ENCODE data around the gene CCL2.

Gene CCL2

DNA sequence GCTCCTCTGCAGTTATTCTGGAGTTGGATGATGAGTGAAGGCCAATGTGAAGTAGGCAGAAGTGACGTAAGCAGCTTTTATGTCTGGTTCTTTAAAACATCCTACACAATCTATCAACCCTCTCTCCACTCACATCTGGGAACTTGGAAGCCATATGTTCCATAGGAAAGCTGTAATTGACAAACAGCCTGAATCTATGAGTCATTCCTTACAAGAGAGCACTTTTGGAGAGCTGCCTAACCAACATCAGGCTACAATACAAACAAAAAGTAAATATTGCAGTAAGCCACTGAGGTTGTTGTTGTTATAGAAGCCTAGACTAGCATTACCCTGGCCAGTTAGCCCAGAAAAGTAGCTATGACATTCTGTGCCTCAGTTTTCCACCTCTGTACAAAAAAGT is 20.8 kb downstream of the CCL2 start:
- peak; percentile 1 for DNase-seq

GRCh38 chr17:34276826-34277225 is 21.7 kb downstream of the CCL2 start:
- DNase-seq: no peak

GRCh38 chr17:34283571-34283970 is 28.5 kb downstream of the CCL2 start:
- no peak for DNase-seq

GRCh38 chr17:34285286-34285792 is 30.3 kb downstream of the CCL2 start, which contains the start of gene CCL11:
Gene CCL11 (plus strand): TSS chr17:34285742. CDS start chr17:34285809, 67 bp downstream.
- no peak for DNase-seq

GRCh38 chr17:34287875-34288274 is 32.8 kb downstream of the CCL2 start:
- no peak for DNase-seq

DNA sequence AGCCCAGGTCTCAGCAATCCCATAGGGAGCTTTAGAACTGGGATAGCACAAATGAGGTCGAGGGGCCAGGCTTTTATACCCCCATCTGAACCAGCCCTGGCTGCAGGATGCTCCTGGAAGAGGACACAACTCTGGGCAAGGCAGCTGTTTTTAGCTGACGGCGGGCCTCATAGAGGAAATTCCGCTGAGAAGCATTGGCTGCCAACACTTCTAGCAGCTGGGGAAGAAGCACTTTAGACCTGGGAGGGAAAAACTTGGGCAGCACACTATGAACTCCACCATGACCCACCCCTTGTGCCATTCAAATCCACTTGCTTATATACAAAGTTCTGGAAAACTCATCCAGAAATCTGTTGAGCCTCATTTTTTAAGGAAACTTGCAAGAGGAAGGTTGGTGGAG is 35.5 kb downstream of the CCL2 start:
- DNase-seq: no peak

- DNase-seq: no peak
These were observed 36.8 kb downstream of the CCL2 start for GRCh38 chr17:34291721-34292348.

- DNase-seq: no peak
These were observed 43.9 kb downstream of the CCL2 start for GRCh38 chr17:34299027-34299426.

DNA sequence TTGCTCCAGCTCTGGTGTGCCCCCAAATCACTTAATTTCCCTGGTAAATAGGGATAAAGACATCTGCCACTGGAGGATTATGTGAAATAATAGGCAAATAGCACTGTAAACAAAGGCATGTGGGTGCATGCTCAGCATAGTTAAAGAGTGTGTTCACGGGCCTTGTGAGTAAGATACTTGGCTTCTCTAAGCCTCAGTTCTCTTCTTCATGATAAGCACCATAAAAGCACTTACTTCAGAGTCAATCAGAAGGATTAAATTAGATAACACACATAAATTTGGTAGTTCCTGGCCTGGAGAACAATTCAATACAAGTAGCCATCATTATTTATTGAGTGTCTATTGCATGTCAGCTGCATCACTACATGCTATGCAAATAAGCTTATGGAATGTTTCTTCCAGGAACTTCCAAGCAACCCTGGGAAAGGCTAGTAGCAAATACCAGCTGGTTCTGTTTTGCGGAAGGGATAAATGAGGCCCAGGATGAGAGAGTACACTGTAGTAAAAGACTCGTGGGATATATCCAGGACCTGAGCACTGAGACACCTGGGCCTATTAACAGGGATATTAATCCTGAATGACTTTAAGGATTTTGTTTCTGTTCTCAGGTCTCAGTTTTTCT is 45.0 kb downstream of the CCL2 start:
- no peak for DNase-seq

DNA sequence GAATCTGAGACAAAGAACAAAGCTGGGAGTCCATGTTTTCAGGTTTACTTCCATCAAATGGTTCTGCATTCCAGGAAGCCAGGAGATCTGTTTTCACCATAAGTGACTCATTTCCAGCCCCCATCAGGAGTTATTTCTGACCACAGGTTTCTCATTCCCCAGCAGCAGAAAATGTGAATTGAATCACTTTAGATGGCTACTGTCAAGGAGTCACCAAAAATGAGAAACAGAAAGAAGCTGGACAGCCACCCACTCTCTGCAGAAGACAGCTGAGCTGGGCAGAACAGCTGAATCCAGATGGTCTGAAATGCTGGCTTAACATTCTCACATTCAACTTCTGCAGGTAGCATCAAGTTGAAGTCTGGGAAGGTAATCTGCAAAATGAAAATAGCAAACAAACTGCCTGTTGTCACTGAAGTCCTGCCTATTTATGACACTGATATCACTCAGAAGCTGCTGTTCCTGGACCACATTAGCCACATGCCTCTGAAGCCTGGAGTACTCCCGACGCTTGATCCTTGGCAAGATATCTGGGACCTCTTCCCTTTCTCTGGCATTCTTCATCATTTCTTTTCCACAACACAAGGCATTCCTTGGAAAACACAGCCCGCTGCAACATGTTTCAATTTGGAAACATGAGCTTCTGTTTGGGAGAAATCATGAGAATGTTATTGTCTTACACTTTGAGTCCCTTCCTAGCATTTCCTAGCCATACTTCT is 45.7 kb downstream of the CCL2 start:
- no peak for DNase-seq

DNA sequence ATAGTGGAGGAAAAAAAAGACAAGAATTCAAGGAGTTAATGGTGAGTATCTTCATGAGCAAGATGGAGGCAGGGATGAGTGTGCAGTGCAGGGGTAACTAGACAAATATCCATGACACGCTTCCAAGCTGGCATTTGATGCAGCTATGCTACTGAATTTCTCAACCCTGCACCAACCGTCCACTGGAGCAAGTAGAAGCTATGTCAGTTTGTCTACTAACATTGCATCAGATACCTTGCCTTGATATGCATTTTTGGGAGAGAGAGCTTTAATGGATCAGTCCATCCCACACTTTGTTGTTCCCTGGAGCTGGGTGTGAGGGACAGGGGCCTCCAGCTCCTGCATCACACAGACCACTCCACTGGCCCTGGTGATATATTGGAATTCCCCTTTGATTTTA is 46.9 kb downstream of the CCL2 start:
- DNase-seq: no peak

GRCh38 chr17:34302636-34303035 is 47.6 kb downstream of the CCL2 start:
- DNase-seq: no peak

DNA sequence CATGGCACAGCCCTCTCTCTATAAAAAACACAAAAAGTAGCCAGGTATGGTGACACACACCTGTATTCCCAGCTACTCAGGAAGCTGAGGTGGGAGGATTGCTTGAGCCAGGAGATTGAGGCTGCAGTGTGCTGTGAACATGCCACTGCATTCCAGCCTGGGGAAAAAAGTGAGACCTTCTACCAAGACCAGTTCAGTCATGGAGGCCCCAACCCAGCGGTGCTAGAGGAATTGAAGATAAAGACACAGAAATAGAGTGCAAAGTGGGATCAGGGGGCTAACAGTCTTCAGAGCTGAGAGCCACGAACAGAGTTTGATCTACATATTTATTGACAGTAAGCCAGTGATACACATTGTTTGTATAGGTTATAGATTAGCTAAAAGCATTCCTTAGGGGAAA is 48.5 kb downstream of the CCL2 start:
- DNase-seq: no peak

- DNase-seq: no peak
These were observed 50.0 kb downstream of the CCL2 start for GRCh38 chr17:34305061-34305460.

- DNase-seq: no peak
These were observed 50.5 kb downstream of the CCL2 start for GRCh38 chr17:34305606-34306005.

- DNase-seq: no peak
These were observed 51.4 kb downstream of the CCL2 start for GRCh38 chr17:34306466-34306865.

All from NCI-H1694 treated with DMSO at 0.1 percent for 48 hours (cell line).